Kidney capillary endothelial cell (primary cell): ENCODE measurements around the gene ZFPM1.

Experiments used
- DNase-seq: peaks from one replicate; pipeline ENCODE4 v3.0.0-alpha.2; 2018; ENCODE audit warnings: low spot score

The ZFPM1 gene

GRCh38 chr16:88499836-88500251 is 46.8 kb downstream of the ZFPM1 start:
- DNase-seq = peak; percentile 42

GRCh38 chr16:88500255-88500661 is 47.2 kb downstream of the ZFPM1 start:
- DNase-seq = no peak

- no peak for DNase-seq
Observed at GRCh38 chr16:88502371-88502770, 49.3 kb downstream of the ZFPM1 start.

- DNase-seq = no peak
Observed at GRCh38 chr16:88502776-88503280, 49.7 kb downstream of the ZFPM1 start.

- DNase-seq = no peak
Observed at GRCh38 chr16:88503374-88503770, 50.3 kb downstream of the ZFPM1 start.

- no peak for DNase-seq
Observed at GRCh38 chr16:88503771-88504488, 50.9 kb downstream of the ZFPM1 start.

GRCh38 chr16:88504489-88505404 is 51.7 kb downstream of the ZFPM1 start:
- no peak for DNase-seq

GRCh38 chr16:88505405-88506082 is 52.5 kb downstream of the ZFPM1 start:
- no peak for DNase-seq

- no peak for DNase-seq
Observed at GRCh38 chr16:88506723-88507122, 53.6 kb downstream of the ZFPM1 start.

GRCh38 chr16:88507231-88507743 is 54.2 kb downstream of the ZFPM1 start:
- no peak for DNase-seq

- no peak for DNase-seq
Observed at GRCh38 chr16:88508376-88508867, 55.3 kb downstream of the ZFPM1 start.

- DNase-seq = no peak
Observed at GRCh38 chr16:88508868-88509748, 56.0 kb downstream of the ZFPM1 start.

- no peak for DNase-seq
Observed at GRCh38 chr16:88509749-88510069, 56.6 kb downstream of the ZFPM1 start.

GRCh38 chr16:88510091-88510994 is 57.3 kb downstream of the ZFPM1 start:
- no peak for DNase-seq

GRCh38 chr16:88511060-88511459 is 58.0 kb downstream of the ZFPM1 start:
- no peak for DNase-seq

GRCh38 chr16:88511906-88512305 is 58.8 kb downstream of the ZFPM1 start:
- DNase-seq = no peak

GRCh38 chr16:88512728-88513696 is 59.9 kb downstream of the ZFPM1 start:
- DNase-seq = no peak

- DNase-seq = no peak
Observed at GRCh38 chr16:88514070-88514469, 61.0 kb downstream of the ZFPM1 start.
